ENCODE results near the gene PEX16.

PEX16 gene

DNA sequence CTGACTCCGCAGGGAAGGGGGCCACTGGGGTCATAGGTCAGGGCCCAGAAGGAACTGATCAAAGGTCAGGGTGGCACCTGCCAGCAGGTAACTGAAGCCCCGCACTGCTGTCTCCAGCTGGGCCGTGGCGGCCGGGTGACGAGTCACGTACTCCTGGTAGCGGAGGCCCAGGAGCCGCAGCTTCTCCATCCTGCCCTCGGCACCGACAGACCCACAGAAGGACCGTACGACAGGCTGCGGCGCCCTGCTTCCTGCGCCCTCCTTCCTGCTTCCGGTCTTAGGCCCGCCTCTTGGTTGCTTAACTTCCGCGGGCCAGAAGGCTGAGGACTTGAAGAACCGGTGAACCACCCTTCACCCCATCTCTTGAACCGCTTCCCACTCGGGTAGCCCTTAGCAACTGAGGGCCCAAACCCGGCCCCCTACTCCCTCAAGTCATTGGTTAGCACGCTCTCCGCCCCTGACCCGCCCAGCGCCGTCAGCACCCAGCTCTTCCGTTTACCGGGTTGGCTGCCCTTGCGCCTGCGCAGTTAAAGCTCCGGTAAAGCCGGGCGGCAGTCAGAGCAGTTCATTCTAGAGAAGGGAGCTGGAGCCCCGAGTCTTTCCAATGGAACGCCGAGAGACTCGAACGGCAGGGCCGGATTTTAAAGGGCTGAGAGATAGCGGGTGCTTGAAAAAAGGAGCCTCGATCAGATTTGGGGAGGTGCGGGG is at the start of gene PEX16:
PEX16 (minus strand) TSS at position 255 of the 708 bp plus-strand sequence; CDS start at position 189, 66 bp downstream.
- peak; percentile 99 for FAIRE-seq

DNA sequence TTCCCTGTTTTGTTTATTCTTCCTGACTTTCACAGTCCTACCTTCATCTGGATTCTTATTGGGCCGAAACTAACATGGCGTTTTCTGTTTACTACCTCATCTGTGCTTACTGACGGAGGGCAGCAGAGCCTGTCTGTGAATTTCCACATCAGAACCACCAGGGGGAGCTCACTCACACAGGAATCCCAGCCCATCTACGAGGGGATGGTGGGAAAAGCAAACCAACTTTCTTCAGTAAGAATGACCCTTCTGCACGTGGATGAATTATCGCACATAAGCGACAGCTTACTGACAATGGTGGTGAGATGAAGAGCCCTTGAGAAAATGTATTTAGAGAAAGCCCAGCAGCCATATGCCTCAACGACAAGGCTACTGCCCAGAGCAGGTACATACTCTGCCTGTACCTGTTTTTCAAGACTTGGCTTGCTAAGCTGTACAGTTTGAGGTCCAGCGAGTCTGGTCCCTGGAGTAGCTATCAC is 47.3 kb upstream of the PEX16 start:
- FAIRE-seq = peak; percentile 97

DNA sequence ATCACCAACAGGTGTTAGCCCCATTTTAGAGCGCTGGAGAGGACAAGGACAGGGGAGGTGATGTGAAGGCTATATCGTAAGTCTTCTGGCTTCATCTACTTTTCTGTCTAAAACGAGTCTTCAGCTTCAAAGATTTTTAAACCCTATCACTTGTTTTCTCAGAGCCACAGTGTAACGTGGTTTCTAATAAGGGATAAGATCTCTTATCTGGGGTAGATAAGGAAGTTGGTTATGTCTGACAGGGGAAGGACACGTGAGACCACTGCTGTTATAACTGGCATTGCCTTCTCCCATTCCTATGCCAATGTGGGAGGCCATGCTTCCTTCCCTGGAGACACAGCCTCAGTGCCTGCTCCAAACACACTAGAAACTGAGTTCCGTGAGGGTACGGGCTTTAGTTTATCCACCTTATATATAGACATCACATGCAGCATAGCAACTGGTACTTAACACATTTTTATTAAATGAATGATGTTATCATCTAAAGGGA is 44.1 kb upstream of the PEX16 start:
- no peak for FAIRE-seq

GRCh38 chr11:45960387-45961095 is 42.9 kb upstream of the PEX16 start:
- FAIRE-seq = no peak

DNA sequence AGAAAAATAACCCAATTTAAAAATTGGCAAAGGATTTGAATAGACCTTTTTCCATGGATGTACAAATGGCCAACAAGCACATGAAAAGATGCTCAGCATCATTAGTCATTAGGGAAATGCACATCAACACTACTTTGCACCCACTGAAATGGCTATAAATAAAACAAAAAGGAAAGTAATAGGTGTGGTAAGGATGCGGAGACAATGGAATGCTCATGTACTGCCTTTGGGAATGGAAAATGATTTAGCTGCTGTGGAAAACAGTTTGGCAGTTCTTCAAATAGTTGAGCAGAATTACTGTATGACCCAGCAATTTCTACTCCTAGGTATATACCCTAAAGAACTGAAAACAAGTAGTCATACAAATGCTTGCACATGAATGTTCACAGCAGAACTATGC is 42.2 kb upstream of the PEX16 start:
- no peak for FAIRE-seq

DNA sequence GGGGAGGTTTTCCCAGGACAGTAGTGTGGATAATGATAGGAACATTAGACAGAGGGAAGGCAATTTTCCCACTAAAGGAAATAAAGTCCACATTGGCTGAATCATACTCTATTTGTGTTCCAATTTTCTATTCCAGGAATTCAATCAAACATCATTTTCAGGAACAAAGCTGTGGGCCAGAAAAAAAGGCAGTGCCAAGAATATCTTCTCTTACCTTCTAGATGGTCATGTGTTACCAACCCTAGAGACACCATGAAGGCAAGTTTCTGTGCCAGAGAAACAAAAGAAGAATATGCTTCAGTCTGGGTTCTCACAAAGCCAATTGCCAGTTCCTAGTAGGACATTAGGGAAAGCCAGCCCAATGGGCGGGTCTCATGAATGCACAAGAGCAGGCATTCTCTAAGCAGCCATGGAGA is 32.3 kb upstream of the PEX16 start:
- no peak for FAIRE-seq

GRCh38 chr11:45948356-45948755 is 30.7 kb upstream of the PEX16 start:
- FAIRE-seq = no peak

GRCh38 chr11:45947885-45948284 is 30.2 kb upstream of the PEX16 start:
- no peak for FAIRE-seq

- no peak for FAIRE-seq
Observed at GRCh38 chr11:45945397-45945999, 27.8 kb upstream of the PEX16 start.

- FAIRE-seq = no peak
Observed at GRCh38 chr11:45942381-45942780, 24.7 kb upstream of the PEX16 start.

GRCh38 chr11:45941285-45941684 is 23.6 kb upstream of the PEX16 start:
- FAIRE-seq = no peak

- no peak for FAIRE-seq
Observed at GRCh38 chr11:45939836-45940235, 22.2 kb upstream of the PEX16 start.

- FAIRE-seq = no peak
Observed at GRCh38 chr11:45937916-45938315, 20.2 kb upstream of the PEX16 start.

- no peak for FAIRE-seq
Observed at GRCh38 chr11:45936511-45937054, 18.9 kb upstream of the PEX16 start.

GRCh38 chr11:45935349-45936064 is 17.8 kb upstream of the PEX16 start:
- FAIRE-seq = no peak

DNA sequence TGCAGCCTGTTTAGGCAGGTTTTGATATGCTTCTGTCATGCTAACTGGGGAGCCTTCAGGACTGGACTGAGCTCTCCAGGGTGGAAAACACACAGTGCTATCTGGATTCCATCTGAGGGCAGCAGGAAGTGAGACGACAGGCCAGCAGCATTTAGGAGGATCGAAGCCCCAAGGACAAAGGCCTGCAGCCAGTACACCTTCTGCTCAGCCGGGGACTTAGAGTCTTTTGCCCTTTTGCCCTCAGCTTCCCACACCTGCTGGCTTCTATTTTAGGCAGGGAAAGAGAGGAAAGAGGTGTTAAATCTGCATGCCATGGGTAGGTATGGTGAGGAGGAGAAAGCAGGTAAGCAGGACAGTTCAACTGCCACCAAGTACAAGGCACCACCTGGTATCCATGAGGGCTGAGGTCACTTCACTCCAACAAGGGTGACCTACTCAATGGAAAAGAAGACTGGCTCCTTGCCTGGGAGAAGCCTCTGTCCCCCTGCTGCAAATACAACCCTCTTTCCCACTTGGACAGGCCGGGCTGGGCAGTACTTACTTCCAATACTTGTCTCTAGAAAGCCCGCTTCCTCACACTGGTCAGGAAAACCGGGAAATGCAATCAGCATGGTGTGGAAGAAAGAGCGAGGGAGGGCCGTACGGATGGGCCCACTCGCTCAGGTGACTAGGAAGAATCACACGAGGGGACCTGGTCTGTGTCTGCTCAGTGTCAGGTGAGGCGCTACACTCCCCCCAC is 17.1 kb upstream of the PEX16 start:
- no peak for FAIRE-seq

GRCh38 chr11:45933846-45934579 is 16.3 kb upstream of the PEX16 start:
- no peak for FAIRE-seq

- no peak for FAIRE-seq
Observed at GRCh38 chr11:45933131-45933831, 15.6 kb upstream of the PEX16 start.

DNA sequence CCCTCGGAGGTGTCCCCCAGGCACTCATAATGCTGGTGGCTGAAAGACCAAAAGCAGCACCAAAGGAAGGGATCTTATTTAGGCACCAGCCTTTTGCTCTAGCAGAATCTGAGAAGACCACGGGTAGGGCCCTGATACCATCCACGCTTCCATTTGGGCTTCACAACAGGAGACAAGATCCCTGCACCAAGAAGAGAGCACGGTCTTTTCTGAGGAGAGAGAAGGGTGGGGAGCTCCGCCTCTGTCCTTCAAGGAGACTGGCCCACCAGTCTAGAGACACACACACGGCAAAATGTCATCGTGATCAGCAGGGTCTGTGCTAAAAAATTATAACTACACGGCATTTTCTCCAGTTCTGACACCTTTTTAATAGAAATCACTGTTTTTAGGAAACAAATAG is 14.5 kb upstream of the PEX16 start:
- FAIRE-seq = no peak

GRCh38 chr11:45931739-45932138 is 14.1 kb upstream of the PEX16 start:
- no peak for FAIRE-seq
